ENCODE measurements around the gene ATP6V0A4. TPM values are rescaled to one million over a fixed set of nuclear protein-coding genes. Genes with fewer than 3 reads are reported as not detected.
A peak's percentile ranks its signal among the peaks of the same experiment; 100 is the strongest.

ATP6V0A4 gene
- total and polyA plus RNA-seq, 2 of the 13 experiments (the other 11 are each of a cell fraction or from before 2014, with no cell fraction given) = 0.24 to 0.25 TPM

GRCh38 chr7:138770904-138771303 lies 27.1 kb downstream of the ATP6V0A4 start (continued):
- TF ChIP-seq, protein P1, sequence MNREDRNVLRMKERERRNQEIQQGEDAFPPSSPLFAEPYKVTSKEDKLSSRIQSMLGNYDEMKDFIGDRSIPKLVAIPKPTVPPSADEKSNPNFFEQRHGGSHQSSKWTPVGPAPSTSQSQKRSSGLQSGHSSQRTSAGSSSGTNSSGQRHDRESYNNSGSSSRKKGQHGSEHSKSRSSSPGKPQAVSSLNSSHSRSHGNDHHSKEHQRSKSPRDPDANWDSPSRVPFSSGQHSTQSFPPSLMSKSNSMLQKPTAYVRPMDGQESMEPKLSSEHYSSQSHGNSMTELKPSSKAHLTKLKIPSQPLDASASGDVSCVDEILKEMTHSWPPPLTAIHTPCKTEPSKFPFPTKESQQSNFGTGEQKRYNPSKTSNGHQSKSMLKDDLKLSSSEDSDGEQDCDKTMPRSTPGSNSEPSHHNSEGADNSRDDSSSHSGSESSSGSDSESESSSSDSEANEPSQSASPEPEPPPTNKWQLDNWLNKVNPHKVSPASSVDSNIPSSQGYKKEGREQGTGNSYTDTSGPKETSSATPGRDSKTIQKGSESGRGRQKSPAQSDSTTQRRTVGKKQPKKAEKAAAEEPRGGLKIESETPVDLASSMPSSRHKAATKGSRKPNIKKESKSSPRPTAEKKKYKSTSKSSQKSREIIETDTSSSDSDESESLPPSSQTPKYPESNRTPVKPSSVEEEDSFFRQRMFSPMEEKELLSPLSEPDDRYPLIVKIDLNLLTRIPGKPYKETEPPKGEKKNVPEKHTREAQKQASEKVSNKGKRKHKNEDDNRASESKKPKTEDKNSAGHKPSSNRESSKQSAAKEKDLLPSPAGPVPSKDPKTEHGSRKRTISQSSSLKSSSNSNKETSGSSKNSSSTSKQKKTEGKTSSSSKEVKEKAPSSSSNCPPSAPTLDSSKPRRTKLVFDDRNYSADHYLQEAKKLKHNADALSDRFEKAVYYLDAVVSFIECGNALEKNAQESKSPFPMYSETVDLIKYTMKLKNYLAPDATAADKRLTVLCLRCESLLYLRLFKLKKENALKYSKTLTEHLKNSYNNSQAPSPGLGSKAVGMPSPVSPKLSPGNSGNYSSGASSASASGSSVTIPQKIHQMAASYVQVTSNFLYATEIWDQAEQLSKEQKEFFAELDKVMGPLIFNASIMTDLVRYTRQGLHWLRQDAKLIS (CRISPR knock-in tag; IDR thresholded peaks at IDR 0.05) = no peak
- TF ChIP-seq NFE2L2 (IDR thresholded peaks at IDR 0.05; ENCODE audit: low read length) = no peak
- no peak for TF ChIP-seq ZNF878 (CRISPR knock-in tag; IDR thresholded peaks at IDR 0.05)
- TF ChIP-seq ZEB1 (IDR thresholded peaks at IDR 0.05; ENCODE audit: insufficient replicate concordance, low read depth) = peak; percentile 53
- TF ChIP-seq, protein P2, sequence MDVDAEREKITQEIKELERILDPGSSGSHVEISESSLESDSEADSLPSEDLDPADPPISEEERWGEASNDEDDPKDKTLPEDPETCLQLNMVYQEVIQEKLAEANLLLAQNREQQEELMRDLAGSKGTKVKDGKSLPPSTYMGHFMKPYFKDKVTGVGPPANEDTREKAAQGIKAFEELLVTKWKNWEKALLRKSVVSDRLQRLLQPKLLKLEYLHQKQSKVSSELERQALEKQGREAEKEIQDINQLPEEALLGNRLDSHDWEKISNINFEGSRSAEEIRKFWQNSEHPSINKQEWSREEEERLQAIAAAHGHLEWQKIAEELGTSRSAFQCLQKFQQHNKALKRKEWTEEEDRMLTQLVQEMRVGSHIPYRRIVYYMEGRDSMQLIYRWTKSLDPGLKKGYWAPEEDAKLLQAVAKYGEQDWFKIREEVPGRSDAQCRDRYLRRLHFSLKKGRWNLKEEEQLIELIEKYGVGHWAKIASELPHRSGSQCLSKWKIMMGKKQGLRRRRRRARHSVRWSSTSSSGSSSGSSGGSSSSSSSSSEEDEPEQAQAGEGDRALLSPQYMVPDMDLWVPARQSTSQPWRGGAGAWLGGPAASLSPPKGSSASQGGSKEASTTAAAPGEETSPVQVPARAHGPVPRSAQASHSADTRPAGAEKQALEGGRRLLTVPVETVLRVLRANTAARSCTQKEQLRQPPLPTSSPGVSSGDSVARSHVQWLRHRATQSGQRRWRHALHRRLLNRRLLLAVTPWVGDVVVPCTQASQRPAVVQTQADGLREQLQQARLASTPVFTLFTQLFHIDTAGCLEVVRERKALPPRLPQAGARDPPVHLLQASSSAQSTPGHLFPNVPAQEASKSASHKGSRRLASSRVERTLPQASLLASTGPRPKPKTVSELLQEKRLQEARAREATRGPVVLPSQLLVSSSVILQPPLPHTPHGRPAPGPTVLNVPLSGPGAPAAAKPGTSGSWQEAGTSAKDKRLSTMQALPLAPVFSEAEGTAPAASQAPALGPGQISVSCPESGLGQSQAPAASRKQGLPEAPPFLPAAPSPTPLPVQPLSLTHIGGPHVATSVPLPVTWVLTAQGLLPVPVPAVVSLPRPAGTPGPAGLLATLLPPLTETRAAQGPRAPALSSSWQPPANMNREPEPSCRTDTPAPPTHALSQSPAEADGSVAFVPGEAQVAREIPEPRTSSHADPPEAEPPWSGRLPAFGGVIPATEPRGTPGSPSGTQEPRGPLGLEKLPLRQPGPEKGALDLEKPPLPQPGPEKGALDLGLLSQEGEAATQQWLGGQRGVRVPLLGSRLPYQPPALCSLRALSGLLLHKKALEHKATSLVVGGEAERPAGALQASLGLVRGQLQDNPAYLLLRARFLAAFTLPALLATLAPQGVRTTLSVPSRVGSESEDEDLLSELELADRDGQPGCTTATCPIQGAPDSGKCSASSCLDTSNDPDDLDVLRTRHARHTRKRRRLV (CRISPR knock-in tag; IDR thresholded peaks at IDR 0.05) = no peak
- TF ChIP-seq PBX3 (CRISPR knock-in tag; IDR thresholded peaks at IDR 0.05; ENCODE audit: borderline replicate concordance) = no peak
- no peak for TF ChIP-seq RXRA (CRISPR knock-in tag; IDR thresholded peaks at IDR 0.05)
- no peak for TF ChIP-seq ZNF572 (CRISPR knock-in tag; IDR thresholded peaks at IDR 0.05)
- TF ChIP-seq ASH2L (IDR thresholded peaks at IDR 0.05; ENCODE audit: insufficient read length, low read depth, low read length) = no peak
- TF ChIP-seq SKI (IDR thresholded peaks at IDR 0.05; ENCODE audit: partially characterized antibody) = no peak
- TF ChIP-seq SIX4 (CRISPR knock-in tag; IDR thresholded peaks at IDR 0.05) = no peak
- no peak for TF ChIP-seq CREB3 (CRISPR knock-in tag; IDR thresholded peaks at IDR 0.05)

All from HepG2 (cell line).